Thoracic aorta (tissue), 2 donors: ENCODE results near the gene BRCA2. TPM values are rescaled to one million over a fixed set of nuclear protein-coding genes. Genes with fewer than 3 reads are reported as not detected.

Experiments
- ATAC-seq: fragments of 150-250 bp; one replicate; pipeline ENCODE4 v1.8.0; 2017; ENCODE audit warnings: low read depth; ENCODE audit not compliant: insufficient number of reproducible peaks, low FRiP score
- DNase-seq: peaks from one replicate; pipeline ENCODE4 v3.0.0-alpha.2; 2020; ENCODE audit warnings: low spot score
- H3K27ac ChIP-seq, 2 donors: fragments of 200-600 bp; sonication (generic); 1 replicate in 1 of 2; 2 replicates in 1 of 2; pipeline ENCODE4 v1.5.1; 2016; ENCODE audit warnings: mild to moderate bottlenecking in 2 of 2, moderate library complexity in 2 of 2
- H3K27me3 ChIP-seq: fragments of 200-600 bp; sonication (generic); replicated peaks from 2 replicates; pipeline ENCODE4 v1.6.0; 2016; ENCODE audit warnings: mild to moderate bottlenecking; ENCODE audit not compliant: insufficient read depth
- H3K36me3 ChIP-seq: fragments of 200-600 bp; sonication (generic); one replicate; pipeline ENCODE4 v1.5.1; 2016
- H3K4me1 ChIP-seq, 2 donors: fragments of 200-600 bp; sonication (generic); 1 replicate in 1 of 2; 2 replicates in 1 of 2; pipeline versions ENCODE4 v1.5.1 to v1.6.0; 2016; ENCODE audit warnings: low read depth in 2 of 2, mild to moderate bottlenecking in 1 of 2; ENCODE audit not compliant: control insufficient read depth in 1 of 2
- H3K4me3 ChIP-seq: fragments of 200-600 bp; sonication (generic); 2 replicates; pipeline ENCODE4 v1.5.1; 2016; ENCODE audit warnings: mild to moderate bottlenecking
- H3K9me3 ChIP-seq: fragments of 200-600 bp; sonication (generic); 2 replicates; pipeline ENCODE4 v1.5.1; 2016
- total RNA-seq, 2 donors: library from RNA; depleted of rRNA; stranded (reverse); fragments of >200 nt; gene quantifications; one replicate each; pipeline versions ENCODE4 v1.1.0 to v1.2.3, GENCODE V29; 2016
- TF ChIP-seq, protein P1 (sequence below): fragments of 200-600 bp; sonication (generic); IDR thresholded peaks from one replicate; pipeline ENCODE4 v1.5.1; 2019; ENCODE audit warnings: antibody characterized with exemption

Gene BRCA2
- total RNA-seq, 2 donors from 2014 or later: 1.5 to 4.6 TPM

DNA sequence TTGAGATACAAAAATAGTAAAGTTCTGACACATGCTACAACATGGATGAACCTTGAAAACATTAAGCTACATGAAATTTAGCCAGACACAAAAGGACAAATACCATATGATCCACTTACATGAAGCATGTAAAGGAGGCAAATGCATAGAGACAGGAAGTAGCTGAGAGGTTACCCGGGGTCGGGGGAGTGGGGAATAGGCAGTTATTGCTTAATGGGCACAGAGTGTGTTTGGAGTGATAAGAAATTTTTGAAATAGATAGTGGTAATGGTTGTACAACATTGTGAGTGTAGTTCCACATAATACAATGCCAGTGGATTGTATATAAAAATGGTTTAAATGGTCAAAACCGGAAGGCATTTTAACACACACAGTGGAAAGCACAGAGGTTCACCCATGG lies 108.3 kb downstream of the BRCA2 start:
- ATAC-seq: no peak
- H3K27ac ChIP-seq: no peak overlapping the region
- no peak overlapping the region for H3K4me3 ChIP-seq
- H3K36me3 ChIP-seq: no peaks in the 10 kb centered on the region
- TF ChIP-seq, protein P1, sequence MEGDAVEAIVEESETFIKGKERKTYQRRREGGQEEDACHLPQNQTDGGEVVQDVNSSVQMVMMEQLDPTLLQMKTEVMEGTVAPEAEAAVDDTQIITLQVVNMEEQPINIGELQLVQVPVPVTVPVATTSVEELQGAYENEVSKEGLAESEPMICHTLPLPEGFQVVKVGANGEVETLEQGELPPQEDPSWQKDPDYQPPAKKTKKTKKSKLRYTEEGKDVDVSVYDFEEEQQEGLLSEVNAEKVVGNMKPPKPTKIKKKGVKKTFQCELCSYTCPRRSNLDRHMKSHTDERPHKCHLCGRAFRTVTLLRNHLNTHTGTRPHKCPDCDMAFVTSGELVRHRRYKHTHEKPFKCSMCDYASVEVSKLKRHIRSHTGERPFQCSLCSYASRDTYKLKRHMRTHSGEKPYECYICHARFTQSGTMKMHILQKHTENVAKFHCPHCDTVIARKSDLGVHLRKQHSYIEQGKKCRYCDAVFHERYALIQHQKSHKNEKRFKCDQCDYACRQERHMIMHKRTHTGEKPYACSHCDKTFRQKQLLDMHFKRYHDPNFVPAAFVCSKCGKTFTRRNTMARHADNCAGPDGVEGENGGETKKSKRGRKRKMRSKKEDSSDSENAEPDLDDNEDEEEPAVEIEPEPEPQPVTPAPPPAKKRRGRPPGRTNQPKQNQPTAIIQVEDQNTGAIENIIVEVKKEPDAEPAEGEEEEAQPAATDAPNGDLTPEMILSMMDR: no peak
- peaks cover 8 to 19% of the 10 kb centered on the region in 2 donors for H3K4me1 ChIP-seq
- DNase-seq: no peak
- H3K27me3 ChIP-seq: no peaks in the 10 kb centered on the region
- no peaks in the 10 kb centered on the region for H3K9me3 ChIP-seq

- no peaks in the 10 kb centered on the region for H3K36me3 ChIP-seq
- no peaks in the 10 kb centered on the region for H3K9me3 ChIP-seq
- DNase-seq (no peak), ATAC-seq (no peak)
- TF ChIP-seq, protein P1: no peak
- peak overlapping the region; percentile 85 for H3K4me3 ChIP-seq
- H3K4me1 ChIP-seq: peaks cover 13 to 27% of the 10 kb centered on the region in 2 donors
- H3K27ac ChIP-seq: no peak overlapping the region
- no peaks in the 10 kb centered on the region for H3K27me3 ChIP-seq
These were observed 109.8 kb downstream of the BRCA2 start for GRCh38 chr13:32425158-32425557.

- no peaks in the 10 kb centered on the region for H3K36me3 ChIP-seq
- no peaks in the 10 kb centered on the region for H3K27me3 ChIP-seq
- H3K27ac ChIP-seq: peak overlapping the region; percentile 79 to 89
- H3K4me1 ChIP-seq: peaks cover 13 to 27% of the 10 kb centered on the region in 2 donors
- DNase-seq (no peak), ATAC-seq (no peak)
- peak overlapping the region; percentile 85 for H3K4me3 ChIP-seq
- no peaks in the 10 kb centered on the region for H3K9me3 ChIP-seq
- TF ChIP-seq, protein P1: no peak
These were observed 111.1 kb downstream of the BRCA2 start for GRCh38 chr13:32426191-32426989.

- TF ChIP-seq, protein P1: no peak
- Histone ChIP-seq H3K4me1 (peaks cover 13 to 27% of the 10 kb centered on the region in 2 donors), H3K36me3 (no peaks in the 10 kb centered on the region), H3K9me3 (no peaks in the 10 kb centered on the region), H3K27ac (peak overlapping the region; percentile 79 to 89), H3K4me3 (peak overlapping the region; percentile 85), H3K27me3 (no peaks in the 10 kb centered on the region)
- no peak for DNase-seq
- no peak for ATAC-seq
These were observed 111.9 kb downstream of the BRCA2 start for GRCh38 chr13:32426990-32427851.
